H1 (cell line): Measurements from ENCODE around the gene TIGD6. TPM values are rescaled to one million over a fixed set of nuclear protein-coding genes. Genes with fewer than 3 reads are reported as not detected.

ENCODE experiments used
- BACH1 ChIP-seq: IDR thresholded peaks from 2 replicates; pipeline ENCODE4 v1.6.1; 2012; ENCODE audit warnings: low read length, improper control_type of control experiment
- BCL11A ChIP-seq, 2 experiments: IDR thresholded peaks; one replicate each; pipeline ENCODE4 v1.6.1; 2011; ENCODE audit warnings: low read depth in 2 of 2, low read length in 2 of 2, mild to moderate bottlenecking in 2 of 2
- EZH2 ChIP-seq: fragments of 200-600 bp; sonication (generic); IDR thresholded peaks from 2 replicates; pipeline ENCODE4 v1.7.1; 2012; ENCODE audit warnings: low read depth, mild to moderate bottlenecking, moderate library complexity, low read length, inconsistent platforms; ENCODE audit not compliant: severe bottlenecking
- NRF1 ChIP-seq: IDR thresholded peaks from 2 replicates; pipeline ENCODE4 v1.6.1; 2011; ENCODE audit warnings: mild to moderate bottlenecking, low read depth, low read length, improper control_type of control experiment
- RBBP5 ChIP-seq: IDR thresholded peaks from 2 replicates; pipeline ENCODE4 v1.7.1; 2012; ENCODE audit warnings: low read depth, mild to moderate bottlenecking, inconsistent platforms, low read length, moderate library complexity, borderline replicate concordance
- SIN3A ChIP-seq, 2 experiments: IDR thresholded peaks in 1 of 2; conservative IDR thresholded peaks in 1 of 2; 2 replicates each; pipeline ENCODE4 v1.6.1; 2011 to 2012; ENCODE audit warnings: low read length in 2 of 2, improper control_type of control experiment in 1 of 2, low read depth in 1 of 2, mild to moderate bottlenecking in 1 of 2
- SP4 ChIP-seq: IDR thresholded peaks from 2 replicates; pipeline ENCODE4 v1.6.1; 2012; ENCODE audit warnings: low read length, inconsistent platforms
- polyA plus RNA-seq, 7 experiments: library from polyadenylated mRNA; depleted of rRNA in 3 of 7; stranded (reverse) in 5 of 7; unstranded in 2 of 7; fragments of >200 nt in 5 of 7; fragments of 200-250 nt in 2 of 7; gene quantifications; 1 replicate in 5 of 7; 2 replicates in 1 of 7; 4 replicates in 1 of 7; pipeline versions ENCODE4 v1.2.1 to v1.2.3, GENCODE V29; 2011 to 2013; ENCODE audit warnings: missing spikeins in 2 of 7, mixed read lengths in 2 of 7
- total RNA-seq: library from RNA; stranded (reverse); fragmentation: NEBNext Ultra II Directional; extraction: Animal tissue kit (Norgen Biotek cat#: 25700); gene quantifications from 2 replicates; pipeline ENCODE4 v1.2.1, GENCODE V29; 2021
- TF ChIP-seq, protein P1 (sequence below): IDR thresholded peaks from 2 replicates; pipeline ENCODE4 v1.6.1; 2012; ENCODE audit warnings: low read length, inconsistent platforms

Gene TIGD6
- total and polyA plus RNA-seq, 2 of the 8 experiments (the other 6 are each of a cell fraction or from before 2014, with no cell fraction given): 1.3 to 2.4 TPM

- TF ChIP-seq, protein P1, sequence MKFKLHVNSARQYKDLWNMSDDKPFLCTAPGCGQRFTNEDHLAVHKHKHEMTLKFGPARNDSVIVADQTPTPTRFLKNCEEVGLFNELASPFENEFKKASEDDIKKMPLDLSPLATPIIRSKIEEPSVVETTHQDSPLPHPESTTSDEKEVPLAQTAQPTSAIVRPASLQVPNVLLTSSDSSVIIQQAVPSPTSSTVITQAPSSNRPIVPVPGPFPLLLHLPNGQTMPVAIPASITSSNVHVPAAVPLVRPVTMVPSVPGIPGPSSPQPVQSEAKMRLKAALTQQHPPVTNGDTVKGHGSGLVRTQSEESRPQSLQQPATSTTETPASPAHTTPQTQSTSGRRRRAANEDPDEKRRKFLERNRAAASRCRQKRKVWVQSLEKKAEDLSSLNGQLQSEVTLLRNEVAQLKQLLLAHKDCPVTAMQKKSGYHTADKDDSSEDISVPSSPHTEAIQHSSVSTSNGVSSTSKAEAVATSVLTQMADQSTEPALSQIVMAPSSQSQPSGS: no peak
- TF ChIP-seq SIN3A (conservative IDR thresholded peaks at IDR 0.05 in 1 of 2, IDR thresholded peaks at IDR 0.05 in 1 of 2; ENCODE audit: low read depth in 1 of 2, low read length in 2 of 2) (no peak), SP4 (no peak), BACH1 (no peak), EZH2 (no peak), NRF1 (no peak), BCL11A (IDR thresholded peaks at IDR 0.05; ENCODE audit: low read depth in 2 of 2, low read length in 2 of 2) (no peak), RBBP5 (no peak)
Observed at GRCh38 chr5:150009671-150010387, 9.4 kb upstream of the TIGD6 start (continued).
